Type B pancreatic cell (in vitro differentiated cells): Measurements from ENCODE around the gene WWC1. TPM values are rescaled to one million over a fixed set of nuclear protein-coding genes. Genes with fewer than 3 reads are reported as not detected.

Experiments used
- DNase-seq: peaks from one replicate; pipeline ENCODE4 v3.0.0; 2021; ENCODE audit warnings: mixed read lengths; ENCODE audit not compliant: unreplicated experiment; ENCODE audit errors: extremely low spot score
- H3K27ac Mint-ChIP-seq: 2 replicates; pipeline ENCODE4 v1.8.0; 2021; ENCODE audit warnings: mild to moderate bottlenecking, mixed read lengths
- H3K27me3 Mint-ChIP-seq: 2 replicates; pipeline ENCODE4 v1.8.0; 2021; ENCODE audit warnings: mixed read lengths
- H3K36me3 Mint-ChIP-seq: 2 replicates; pipeline ENCODE4 v1.8.0; 2021; ENCODE audit warnings: mixed read lengths
- H3K4me1 Mint-ChIP-seq: one replicate; pipeline ENCODE4 v1.8.0; 2021; ENCODE audit warnings: mixed read lengths; ENCODE audit not compliant: unreplicated experiment
- H3K4me3 Mint-ChIP-seq: 2 replicates; pipeline ENCODE4 v1.8.0; 2021; ENCODE audit warnings: mild to moderate bottlenecking, mixed read lengths
- H3K9me3 Mint-ChIP-seq: 2 replicates; pipeline ENCODE4 v1.8.0; 2021; ENCODE audit warnings: mixed read lengths
- CTCF ChIP-seq: fragments of 200-600 bp; sonication (generic); conservative IDR thresholded peaks from 2 replicates; pipeline ENCODE4 v1.5.0; 2021; ENCODE audit warnings: antibody characterized with exemption, mild to moderate bottlenecking
- total RNA-seq: library from RNA; stranded (reverse); gene quantifications from 2 replicates; pipeline ENCODE4 v1.2.1, GENCODE V29; 2021; ENCODE audit warnings: low replicate concordance

Gene WWC1
- total RNA-seq, 1 donor from 2014 or later, result 80.1 TPM

GRCh38 chr5:168464214-168464613, 172.8 kb downstream of the WWC1 start:
- no peaks in the 10 kb centered on the region for H3K9me3 Mint-ChIP-seq
- H3K36me3 Mint-ChIP-seq, result peaks cover 19% of the 10 kb centered on the region
- peak overlapping the region; percentile 52 for H3K27ac Mint-ChIP-seq
- no peaks in the 10 kb centered on the region for H3K4me1 Mint-ChIP-seq
- H3K27me3 Mint-ChIP-seq, result no peaks in the 10 kb centered on the region
- no peak for DNase-seq
- no peak for TF ChIP-seq CTCF
- H3K4me3 Mint-ChIP-seq, result no peak overlapping the region

GRCh38 chr5:168464641-168465040, 173.2 kb downstream of the WWC1 start:
- H3K36me3 Mint-ChIP-seq, result peaks cover 19% of the 10 kb centered on the region
- H3K9me3 Mint-ChIP-seq, result no peaks in the 10 kb centered on the region
- TF ChIP-seq CTCF, result no peak
- DNase-seq, result no peak
- H3K4me3 Mint-ChIP-seq, result no peak overlapping the region
- no peak overlapping the region for H3K27ac Mint-ChIP-seq
- H3K27me3 Mint-ChIP-seq, result no peaks in the 10 kb centered on the region
- H3K4me1 Mint-ChIP-seq, result no peaks in the 10 kb centered on the region

GRCh38 chr5:168467755-168468330, 176.4 kb downstream of the WWC1 start:
- no peak overlapping the region for H3K4me3 Mint-ChIP-seq
- H3K27me3 Mint-ChIP-seq, result no peaks in the 10 kb centered on the region
- peaks cover 4% of the 10 kb centered on the region for H3K4me1 Mint-ChIP-seq
- H3K36me3 Mint-ChIP-seq, result peaks cover 16% of the 10 kb centered on the region
- no peak for TF ChIP-seq CTCF
- no peak for DNase-seq
- peak overlapping the region; percentile 16 for H3K27ac Mint-ChIP-seq
- H3K9me3 Mint-ChIP-seq, result no peaks in the 10 kb centered on the region

- no peak for TF ChIP-seq CTCF
- Mint-ChIP-seq H3K36me3 (peaks cover 14% of the 10 kb centered on the region), H3K27me3 (no peaks in the 10 kb centered on the region), H3K4me1 (peaks cover 4% of the 10 kb centered on the region), H3K27ac (no peak overlapping the region), H3K4me3 (no peak overlapping the region), H3K9me3 (no peaks in the 10 kb centered on the region)
- DNase-seq, result no peak
Measured at GRCh38 chr5:168468836-168469235, 177.4 kb downstream of the WWC1 start.

- no peak overlapping the region for H3K4me3 Mint-ChIP-seq
- H3K36me3 Mint-ChIP-seq, result peaks cover 8% of the 10 kb centered on the region
- no peak overlapping the region for H3K27ac Mint-ChIP-seq
- no peaks in the 10 kb centered on the region for H3K27me3 Mint-ChIP-seq
- no peak for DNase-seq
- peaks cover 4% of the 10 kb centered on the region for H3K4me1 Mint-ChIP-seq
- TF ChIP-seq CTCF, result no peak
- H3K9me3 Mint-ChIP-seq, result no peaks in the 10 kb centered on the region
Measured at GRCh38 chr5:168469816-168470215, 178.4 kb downstream of the WWC1 start.

- no peak for TF ChIP-seq CTCF
- H3K36me3 Mint-ChIP-seq, result peaks cover 8% of the 10 kb centered on the region
- H3K4me1 Mint-ChIP-seq, result peaks cover 4% of the 10 kb centered on the region
- no peaks in the 10 kb centered on the region for H3K27me3 Mint-ChIP-seq
- H3K4me3 Mint-ChIP-seq, result no peak overlapping the region
- no peaks in the 10 kb centered on the region for H3K9me3 Mint-ChIP-seq
- no peak overlapping the region for H3K27ac Mint-ChIP-seq
- DNase-seq, result no peak
Measured at GRCh38 chr5:168471785-168472184, 180.3 kb downstream of the WWC1 start.
